ENCODE measurements around the gene IZUMO1R.
"Not testable (repeated sequence)": the region's sequence is repeated elsewhere in the genome, so short reads cannot be mapped to it uniquely, and the experiment has no call there.

IZUMO1R gene

DNA sequence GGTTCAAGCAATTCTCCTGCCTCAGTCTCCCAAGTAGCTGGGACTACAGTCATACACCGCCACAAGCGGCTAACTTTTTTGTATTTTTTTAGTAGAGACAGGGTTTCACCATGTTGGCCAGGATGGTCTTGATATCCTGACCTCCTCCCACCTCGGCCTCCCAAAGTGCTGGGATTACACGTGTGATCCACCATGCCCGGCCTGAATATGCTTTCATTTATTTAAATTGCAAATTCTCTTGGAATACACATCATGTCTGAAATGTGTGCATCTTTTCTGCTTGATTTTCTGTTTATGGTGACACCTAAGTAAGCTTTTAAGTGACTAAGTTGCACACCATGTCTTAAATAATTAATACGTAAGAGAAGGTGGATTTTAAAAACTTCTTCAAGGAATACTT is 31.7 kb downstream of the IZUMO1R start:
- Histone ChIP-seq H3K4me3 (no peak overlapping the region), H3K27me3 (ENCODE audit: low read depth) (no peaks in the 10 kb centered on the region), H3K9me3 (no peaks in the 10 kb centered on the region), H3K36me3 (replicated peaks) (no peaks in the 10 kb centered on the region), H3K4me1 (no peaks in the 10 kb centered on the region)
- no peak for DNase-seq (ENCODE audit: low spot score in 2 of 2)
- in situ Hi-C loops (cut with MboI; ENCODE audit: low sequenced_read_pairs): no loop called here

- Histone ChIP-seq H3K4me3 (no peak overlapping the region), H3K9me3 (no peaks in the 10 kb centered on the region), H3K27me3 (ENCODE audit: low read depth) (no peaks in the 10 kb centered on the region), H3K36me3 (replicated peaks) (no peaks in the 10 kb centered on the region), H3K4me1 (no peaks in the 10 kb centered on the region)
- DNase-seq (ENCODE audit: low spot score in 2 of 2): no peak
- in situ Hi-C loops (cut with MboI; ENCODE audit: low sequenced_read_pairs): no loop called here
Measured at GRCh38 chr11:94338651-94339050, 34.3 kb downstream of the IZUMO1R start.

- Histone ChIP-seq H3K4me3 (no peak overlapping the region), H3K4me1 (no peaks in the 10 kb centered on the region; the same call in 1 of the 2 replicates), H3K36me3 (replicated peaks) (no peaks in the 10 kb centered on the region), H3K9me3 (no peaks in the 10 kb centered on the region), H3K27me3 (ENCODE audit: low read depth) (no peaks in the 10 kb centered on the region)
- no peak for DNase-seq (ENCODE audit: low spot score in 2 of 2)
- in situ Hi-C loops (cut with MboI; ENCODE audit: low sequenced_read_pairs): no loop called here
Measured at GRCh38 chr11:94342250-94342649, 37.9 kb downstream of the IZUMO1R start.

GRCh38 chr11:94343495-94343894 is 39.1 kb downstream of the IZUMO1R start:
- no peak overlapping the region for H3K4me3 ChIP-seq
- no peaks in the 10 kb centered on the region; the same call in 1 of the 2 replicates for H3K4me1 ChIP-seq
- DNase-seq (ENCODE audit: low spot score in 2 of 2): no peak
- no peaks in the 10 kb centered on the region for H3K36me3 ChIP-seq (replicated peaks)
- no peaks in the 10 kb centered on the region for H3K9me3 ChIP-seq
- no peaks in the 10 kb centered on the region for H3K27me3 ChIP-seq (ENCODE audit: low read depth)
- in situ Hi-C loops (cut with MboI; ENCODE audit: low sequenced_read_pairs): no loop called here

DNA sequence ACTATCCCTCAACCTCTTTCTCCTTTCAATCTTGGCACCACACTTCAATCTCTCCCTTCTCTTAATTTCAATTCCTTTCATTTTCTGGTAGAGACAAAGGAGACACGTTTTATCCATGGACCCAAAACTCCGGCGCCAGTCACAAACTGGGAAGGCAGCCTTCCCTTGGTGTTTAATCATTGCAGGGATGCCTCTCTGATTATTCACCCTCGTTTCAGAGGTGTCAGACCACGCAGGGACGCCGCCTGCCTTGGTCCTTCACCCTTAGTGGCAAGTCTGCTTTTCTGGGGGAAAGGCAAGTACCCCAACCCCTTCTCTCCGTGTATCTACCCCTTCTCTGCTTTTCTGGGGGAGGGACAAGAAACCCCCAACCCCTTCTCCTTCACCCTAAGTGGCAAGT is 41.9 kb downstream of the IZUMO1R start:
- H3K27me3 ChIP-seq (ENCODE audit: low read depth); H3K4me3 ChIP-seq; H3K36me3 ChIP-seq (replicated peaks); H3K4me1 ChIP-seq; H3K9me3 ChIP-seq; in situ Hi-C loops (cut with MboI; ENCODE audit: low sequenced_read_pairs); DNase-seq (ENCODE audit: low spot score in 2 of 2): not testable (repeated sequence)

DNA sequence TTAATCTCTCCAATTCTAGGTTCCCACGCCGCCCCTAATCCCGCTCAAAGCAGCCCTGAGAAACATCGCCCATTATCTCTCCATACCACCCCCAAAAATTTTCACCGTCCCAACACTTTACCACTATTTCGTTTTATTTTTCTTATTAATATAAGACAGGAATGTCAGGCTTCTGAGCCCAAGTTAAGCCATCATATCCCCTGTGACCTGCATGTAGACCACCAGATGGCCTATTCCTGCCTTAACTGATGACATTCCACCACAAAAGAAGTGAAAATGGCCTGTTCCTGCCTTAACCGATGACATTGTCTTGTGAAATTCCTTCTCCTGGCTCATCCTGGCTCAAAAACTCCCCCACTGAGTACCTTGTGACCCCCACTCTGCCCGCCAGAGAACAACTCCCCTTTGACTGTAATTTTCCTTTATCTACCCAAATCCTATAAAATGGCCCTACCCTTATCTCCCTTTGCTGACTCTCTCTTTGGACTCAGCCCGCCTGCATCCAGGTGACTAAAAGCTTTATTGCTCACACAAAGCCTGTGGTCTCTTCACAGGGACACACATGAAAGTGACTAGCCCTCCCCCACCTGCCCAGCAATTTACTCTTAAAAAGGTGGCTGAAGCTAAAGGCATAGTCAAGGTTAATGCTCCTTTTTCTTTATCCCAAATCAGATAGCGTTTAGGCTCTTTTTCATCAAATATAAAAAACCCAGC is 46.6 kb downstream of the IZUMO1R start:
- H3K4me3 ChIP-seq; H3K27me3 ChIP-seq (ENCODE audit: low read depth); H3K9me3 ChIP-seq; H3K36me3 ChIP-seq (replicated peaks); DNase-seq (ENCODE audit: low spot score in 2 of 2); H3K4me1 ChIP-seq; in situ Hi-C loops (cut with MboI; ENCODE audit: low sequenced_read_pairs): not testable (repeated sequence)
